GM19468 (cell line): Measurements from ENCODE around the gene FIBCD1.
"Not testable (repeated sequence)": the region's sequence is repeated elsewhere in the genome, so short reads cannot be mapped to it uniquely, and the experiment has no call there.

ENCODE experiments used
- ATAC-seq: cut with Tn5 transposase; IDR thresholded peaks from one replicate; pipeline ENCODE4 v1.9.1; 2021; ENCODE audit warnings: mild to moderate bottlenecking, moderate library complexity, moderate number of reproducible peaks; ENCODE audit not compliant: unreplicated experiment; ENCODE audit errors: extremely low read depth

The FIBCD1 gene

DNA sequence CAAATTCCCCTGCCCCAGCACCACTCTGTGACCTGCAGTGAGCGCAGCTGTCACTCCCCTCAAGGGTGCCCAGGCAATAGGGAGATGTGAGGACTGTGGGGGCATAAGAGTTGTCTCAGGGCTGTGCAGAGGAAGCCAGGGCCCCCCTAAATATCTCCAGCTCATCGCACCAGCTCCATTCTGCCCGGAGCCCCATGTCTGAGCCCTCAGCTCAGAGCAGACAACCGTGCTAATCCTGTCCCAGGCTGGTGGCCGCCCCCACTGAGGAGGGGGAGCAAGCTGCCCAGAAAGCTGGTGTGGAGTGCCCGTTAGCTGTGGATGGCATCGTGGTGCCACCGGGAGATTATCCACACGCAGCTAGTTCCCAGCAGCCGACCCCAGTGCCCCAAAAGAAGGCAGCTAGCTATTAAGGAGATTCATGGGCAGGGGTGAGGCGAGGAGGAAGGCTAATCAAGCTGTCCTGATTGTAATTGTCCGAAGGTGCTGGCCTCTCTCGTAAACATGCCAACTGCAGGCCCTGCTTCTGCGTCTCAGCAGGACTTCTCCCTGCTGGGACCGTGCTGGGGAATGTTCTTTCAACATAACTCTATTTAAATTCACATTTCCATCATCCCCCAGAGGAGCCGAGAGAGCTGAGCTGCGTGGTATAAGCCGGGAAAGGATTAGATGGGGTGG lies 17.0 kb upstream of the FIBCD1 start:
- no peak for ATAC-seq

DNA sequence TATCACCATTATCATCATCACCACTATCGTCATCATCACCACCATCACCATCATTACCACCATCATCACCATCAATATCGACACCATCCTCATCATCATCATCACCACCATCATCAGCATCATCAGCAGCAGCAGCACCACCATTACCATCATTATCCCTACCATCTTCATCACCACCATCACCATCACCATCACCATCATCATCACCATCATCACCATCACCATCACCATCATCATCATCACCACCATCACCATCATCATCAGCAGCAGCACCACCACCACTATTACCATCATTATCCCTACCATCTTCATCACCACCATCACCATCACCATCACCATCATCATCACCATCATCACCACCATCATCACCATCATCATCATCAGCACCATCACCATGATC lies 15.9 kb upstream of the FIBCD1 start:
- ATAC-seq, result not testable (repeated sequence)

DNA sequence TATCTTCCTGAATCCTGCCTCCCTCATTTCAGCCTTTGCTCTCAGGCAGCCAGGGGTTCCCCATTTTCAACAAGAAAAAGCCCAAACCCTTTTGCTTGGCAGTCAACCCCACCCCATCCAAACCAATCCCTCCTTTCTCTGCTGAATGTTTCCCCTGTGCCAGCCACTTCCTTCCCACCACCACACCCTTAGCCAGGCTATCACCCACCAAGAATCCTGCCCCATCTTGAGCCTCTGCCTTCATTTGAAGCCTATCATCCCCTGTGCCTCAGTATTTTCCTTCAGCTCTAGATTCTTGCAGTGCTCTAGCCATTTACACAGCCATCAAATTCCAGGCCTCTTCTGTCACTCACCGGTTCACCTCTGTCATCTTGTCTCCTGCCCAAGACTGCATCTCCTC lies 15.3 kb upstream of the FIBCD1 start:
- no peak for ATAC-seq

DNA sequence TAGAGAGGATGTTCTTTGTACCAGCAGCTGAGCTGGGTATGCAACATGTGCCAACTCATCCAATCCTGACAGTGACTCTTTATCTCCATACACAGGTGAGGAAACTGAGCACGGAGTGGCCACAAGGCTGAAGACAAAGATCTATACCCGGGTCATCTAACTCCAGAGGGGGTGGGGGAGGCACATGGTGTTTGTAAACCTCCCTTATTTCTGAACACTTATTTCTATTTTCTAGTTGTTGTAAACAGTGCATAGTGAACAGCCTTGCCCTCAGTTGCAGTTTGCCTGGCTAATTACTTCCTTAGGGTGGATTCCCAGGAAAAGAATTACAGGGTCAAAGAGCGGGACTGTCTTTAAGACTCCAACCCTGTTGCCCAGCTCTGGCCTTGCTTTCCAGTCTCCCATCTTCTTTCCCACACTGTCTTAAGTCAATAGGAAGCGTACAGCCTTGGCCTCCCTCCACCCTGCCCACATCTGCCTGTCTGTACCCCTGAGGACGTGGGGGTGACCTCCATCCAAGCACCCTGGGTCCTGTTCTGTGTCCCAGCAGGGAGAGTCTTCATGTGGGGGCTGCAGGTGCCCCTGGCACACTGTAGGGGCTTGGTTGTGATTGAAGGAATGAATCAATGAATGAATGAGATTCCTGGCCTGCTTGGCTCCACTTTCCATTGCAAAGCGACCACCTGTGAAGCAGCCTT lies 13.2 kb upstream of the FIBCD1 start:
- ATAC-seq, result no peak

DNA sequence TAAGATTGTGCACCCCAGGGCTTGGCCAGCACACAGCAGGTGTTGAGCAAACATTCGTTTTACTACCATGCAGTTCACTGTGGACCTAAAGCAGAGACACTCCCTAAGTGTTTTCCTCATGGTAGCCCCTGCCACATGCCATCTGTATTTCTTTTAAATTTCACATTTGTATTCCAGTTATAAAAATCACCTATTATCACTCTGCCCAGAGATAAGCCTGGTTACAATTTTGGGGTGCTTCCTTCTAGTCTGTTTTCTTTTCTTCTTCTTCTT lies 10.9 kb upstream of the FIBCD1 start:
- no peak for ATAC-seq

DNA sequence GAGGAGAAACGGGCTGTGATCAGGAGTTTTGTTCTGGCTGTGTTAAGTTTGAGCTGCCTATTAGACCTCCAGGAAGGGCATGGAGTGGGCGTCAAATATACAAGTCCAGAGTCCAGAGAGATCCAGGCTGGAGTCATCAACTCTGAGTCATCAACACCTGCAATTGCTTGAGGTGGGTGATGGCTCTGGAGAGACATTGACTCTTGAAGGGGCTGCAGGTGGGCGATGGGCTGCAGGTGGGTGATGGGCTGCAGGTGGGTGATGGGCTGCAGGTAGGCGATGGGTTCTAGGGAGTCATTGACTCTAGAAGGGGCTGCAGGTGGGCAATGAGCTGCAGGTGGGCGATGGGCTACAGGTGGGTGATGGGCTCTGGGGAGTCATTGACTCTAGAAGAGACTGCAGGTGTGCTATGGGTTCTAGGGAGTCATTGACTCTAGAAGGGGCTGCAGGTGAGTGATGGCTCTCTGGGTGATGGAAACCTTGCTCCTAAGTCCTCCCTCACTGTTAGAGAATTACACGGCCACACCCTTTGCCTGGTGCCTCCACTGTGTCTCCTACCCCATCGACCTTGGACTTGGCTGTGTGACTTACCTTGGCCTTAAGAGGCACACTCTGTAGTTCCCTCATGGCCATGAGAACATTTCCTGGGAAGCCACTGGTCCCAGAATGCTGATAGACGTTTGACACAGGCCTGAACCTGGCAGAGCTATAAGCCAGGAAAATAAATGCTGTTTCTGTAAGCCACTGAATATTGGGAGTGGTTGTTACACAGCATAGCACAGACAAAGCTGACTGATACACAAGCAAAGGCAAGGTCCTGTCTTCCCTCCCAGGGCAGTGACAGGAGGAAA lies 10.4 kb upstream of the FIBCD1 start:
- no peak for ATAC-seq

DNA sequence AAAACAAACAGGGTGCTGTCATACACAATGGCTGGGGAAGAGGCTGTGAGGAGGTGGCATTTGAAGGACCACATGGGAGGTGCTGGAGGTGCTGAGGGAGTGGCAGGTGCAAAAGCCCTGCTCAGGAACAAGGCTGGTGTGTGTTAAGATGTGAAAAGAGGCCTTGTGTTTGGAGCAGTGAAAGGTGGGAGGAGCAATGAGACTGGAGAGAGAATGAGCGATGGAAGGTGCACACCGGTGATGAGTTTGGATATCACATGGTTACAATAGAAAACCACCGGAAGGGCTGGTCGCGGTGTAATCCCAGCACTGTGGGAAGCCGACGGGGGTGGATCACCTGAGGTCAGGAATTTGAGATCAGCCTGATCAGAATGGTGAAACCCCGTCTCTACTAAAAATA lies 9.2 kb upstream of the FIBCD1 start:
- no peak for ATAC-seq

DNA sequence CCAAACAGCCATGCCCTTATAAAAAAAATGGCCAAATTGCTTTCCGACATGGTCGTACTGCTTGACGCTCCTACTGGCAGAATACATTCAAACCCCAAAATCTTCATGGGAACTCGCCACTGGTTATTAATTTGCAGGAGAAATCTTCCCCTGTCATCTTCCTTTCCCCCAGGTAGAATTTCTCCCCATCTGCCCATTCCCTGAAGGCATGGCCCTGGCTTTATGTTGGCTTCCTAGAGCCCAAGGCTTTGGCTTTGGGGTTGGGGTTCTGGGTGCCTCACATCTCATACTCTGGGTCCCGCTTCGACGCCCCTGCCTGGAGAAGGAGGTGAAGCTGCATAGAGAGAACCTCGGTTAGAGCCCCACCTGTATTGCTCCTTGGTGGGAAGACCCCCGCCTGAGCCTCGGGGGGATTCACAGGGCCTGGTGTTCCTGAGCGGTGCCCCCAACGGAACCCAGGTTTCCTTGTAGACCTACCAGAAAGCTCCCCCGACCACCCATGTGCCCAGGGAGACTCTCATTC lies 8.6 kb upstream of the FIBCD1 start:
- ATAC-seq, result no peak

DNA sequence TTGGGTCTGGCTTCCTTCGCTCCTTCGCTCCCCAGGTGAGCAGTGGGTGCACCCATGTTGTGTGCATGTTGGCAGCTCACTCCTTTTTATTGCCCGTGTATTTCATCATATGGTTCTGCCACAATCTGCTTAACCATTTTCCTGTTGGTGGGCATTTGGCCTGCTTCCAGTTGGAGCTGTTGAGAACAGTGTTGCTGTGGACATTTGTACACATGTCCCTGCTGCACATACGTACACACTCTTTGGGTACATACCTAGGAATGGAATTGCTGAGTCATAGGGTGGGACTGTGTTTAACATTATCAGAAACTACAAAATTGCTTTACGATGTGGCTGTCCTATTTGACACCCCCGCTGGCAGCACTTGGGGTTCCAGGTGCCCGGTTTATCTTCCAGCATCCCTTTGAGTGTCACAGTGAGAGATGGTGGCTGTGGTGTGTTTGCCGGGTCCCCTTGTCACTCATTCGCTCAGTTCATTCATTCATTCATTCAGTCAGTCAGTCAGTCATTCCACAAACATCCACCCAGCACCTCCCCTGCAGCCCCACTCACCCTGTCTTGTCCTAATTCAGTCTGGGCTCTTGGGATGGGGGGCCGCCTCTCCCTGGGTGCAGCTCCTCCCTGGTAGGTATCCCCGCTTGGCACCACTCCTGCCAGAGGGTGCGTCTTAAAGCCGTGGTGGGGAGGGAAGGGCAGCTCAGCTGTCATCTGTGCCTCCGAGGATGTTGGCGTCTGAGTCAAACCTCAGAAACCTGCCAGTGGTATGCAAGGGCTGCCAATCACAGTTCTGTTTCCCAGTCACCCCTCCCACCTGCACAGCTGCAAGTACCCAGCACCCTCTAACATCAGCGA lies 7.9 kb upstream of the FIBCD1 start:
- no peak for ATAC-seq

DNA sequence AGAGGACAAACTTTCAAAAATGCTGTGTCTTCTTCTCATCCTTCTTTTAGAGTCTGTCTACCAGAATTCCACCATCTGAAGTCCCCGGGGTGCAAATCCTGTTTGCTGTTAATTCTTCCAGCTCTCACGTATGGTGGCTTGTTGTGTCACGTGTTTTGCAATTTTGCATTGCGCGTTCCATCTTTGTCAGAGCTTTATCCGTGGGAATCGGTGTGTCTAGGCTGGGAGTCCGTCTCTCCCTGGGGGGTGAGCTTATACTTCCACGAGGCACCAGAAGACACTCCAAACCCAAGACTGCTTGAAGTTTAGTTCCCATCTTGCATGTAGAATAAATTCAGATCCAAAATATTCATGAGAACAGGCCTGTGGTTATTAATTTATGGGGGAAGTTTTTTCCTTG lies 6.1 kb upstream of the FIBCD1 start:
- ATAC-seq, result no peak

DNA sequence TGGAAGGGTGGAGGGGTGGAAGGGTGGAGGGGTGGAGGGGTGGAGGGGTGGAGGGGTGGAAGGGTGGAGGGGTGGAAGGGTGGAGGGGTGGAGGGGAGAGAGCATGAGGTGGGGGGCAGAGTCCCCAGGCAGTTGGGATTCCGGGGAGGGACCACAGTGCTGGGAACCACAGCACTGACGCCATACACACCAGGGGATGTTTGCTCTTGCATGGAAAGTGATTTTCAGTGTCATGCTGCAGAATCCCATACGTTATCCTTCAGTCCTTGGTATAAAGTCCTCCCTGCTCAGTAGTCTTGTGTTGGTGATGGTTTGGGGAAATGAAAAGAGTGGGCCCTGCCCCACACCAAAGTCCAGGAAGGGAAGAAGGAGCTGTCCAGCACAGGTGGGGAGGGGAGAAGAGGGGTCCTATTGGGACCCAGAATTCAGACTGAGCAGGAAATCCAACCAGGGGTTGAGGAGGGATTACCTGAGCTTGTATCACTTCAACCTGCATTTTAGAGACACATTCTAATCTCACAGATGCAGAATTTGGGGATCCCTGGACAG lies 5.5 kb upstream of the FIBCD1 start:
- no peak for ATAC-seq

DNA sequence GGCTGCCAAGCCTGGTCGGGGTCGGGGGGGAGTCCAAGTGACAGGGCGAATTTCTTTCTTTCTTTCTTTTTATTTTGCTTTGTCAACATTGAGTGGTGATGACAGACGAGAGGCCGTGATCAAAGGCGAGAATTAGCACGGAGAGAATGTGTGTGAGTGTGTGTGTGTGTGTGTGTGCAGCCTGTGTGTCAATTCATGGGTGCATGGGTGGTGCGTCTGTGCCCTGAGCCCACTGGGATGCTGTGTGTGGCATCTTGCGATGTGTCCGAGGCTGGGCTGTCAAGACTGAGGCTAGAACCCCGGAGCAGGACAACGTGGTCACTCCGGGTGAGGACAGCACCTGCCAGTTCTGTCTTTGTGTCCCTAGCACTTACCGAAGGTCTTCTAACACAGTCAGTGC lies 4.7 kb upstream of the FIBCD1 start:
- no peak for ATAC-seq

DNA sequence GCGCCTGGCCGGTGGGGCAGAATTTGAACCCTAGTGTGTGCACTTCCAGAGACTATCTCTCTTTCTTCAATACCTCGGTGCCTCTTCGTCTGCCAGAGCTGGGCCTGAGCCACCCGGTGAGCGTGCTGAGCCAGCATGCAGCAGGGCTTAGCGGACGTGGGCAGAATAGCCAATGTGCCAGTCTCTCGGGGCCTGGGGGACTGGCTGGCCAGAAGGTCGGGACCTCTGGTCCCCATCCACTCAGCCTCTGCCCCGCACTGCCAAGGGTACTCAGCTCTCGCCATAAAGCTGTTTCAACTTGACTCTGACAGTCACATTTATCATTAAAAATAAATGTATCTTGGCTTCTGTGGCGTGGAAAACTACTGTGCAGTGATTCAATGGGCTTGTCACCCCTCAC lies 4.2 kb upstream of the FIBCD1 start:
- ATAC-seq, result no peak

DNA sequence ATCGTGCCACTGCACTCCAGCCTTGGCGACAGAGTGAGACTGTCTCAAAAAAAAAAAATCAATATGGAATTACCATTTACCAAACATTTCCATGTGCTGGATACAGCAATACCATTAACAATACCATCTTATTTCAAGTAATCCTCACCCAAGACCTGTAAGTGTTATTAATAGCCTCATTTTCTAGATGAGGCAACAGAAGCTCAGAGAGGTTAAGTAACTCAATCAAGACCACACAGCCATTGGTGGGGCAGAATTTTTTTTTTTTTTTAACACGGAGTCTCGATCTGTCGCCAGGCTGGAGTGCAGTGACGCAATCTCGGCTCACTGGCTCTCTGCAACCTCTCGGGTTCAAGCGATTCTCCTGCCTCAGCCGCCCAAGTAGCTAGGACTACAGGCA lies 3.6 kb upstream of the FIBCD1 start:
- ATAC-seq, result no peak

DNA sequence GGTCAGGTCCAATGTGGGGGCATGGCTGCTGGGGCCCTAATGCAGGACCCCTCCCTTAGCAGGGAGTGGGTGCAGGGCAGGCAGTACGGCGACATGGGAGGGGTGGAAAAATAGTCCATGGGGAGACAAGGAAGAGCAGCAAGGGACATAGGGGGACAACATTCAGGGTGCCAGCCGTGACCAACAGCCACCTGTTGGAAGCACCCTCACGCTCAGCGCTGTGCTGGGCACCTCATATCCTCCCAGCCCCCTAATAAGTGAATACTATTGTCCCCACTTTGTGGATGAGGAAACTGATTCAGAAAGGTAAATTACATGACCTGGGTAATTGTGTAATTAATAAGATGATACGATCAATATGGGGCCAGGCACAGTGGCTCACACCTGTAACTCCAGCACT lies 3.0 kb upstream of the FIBCD1 start:
- ATAC-seq, result no peak

DNA sequence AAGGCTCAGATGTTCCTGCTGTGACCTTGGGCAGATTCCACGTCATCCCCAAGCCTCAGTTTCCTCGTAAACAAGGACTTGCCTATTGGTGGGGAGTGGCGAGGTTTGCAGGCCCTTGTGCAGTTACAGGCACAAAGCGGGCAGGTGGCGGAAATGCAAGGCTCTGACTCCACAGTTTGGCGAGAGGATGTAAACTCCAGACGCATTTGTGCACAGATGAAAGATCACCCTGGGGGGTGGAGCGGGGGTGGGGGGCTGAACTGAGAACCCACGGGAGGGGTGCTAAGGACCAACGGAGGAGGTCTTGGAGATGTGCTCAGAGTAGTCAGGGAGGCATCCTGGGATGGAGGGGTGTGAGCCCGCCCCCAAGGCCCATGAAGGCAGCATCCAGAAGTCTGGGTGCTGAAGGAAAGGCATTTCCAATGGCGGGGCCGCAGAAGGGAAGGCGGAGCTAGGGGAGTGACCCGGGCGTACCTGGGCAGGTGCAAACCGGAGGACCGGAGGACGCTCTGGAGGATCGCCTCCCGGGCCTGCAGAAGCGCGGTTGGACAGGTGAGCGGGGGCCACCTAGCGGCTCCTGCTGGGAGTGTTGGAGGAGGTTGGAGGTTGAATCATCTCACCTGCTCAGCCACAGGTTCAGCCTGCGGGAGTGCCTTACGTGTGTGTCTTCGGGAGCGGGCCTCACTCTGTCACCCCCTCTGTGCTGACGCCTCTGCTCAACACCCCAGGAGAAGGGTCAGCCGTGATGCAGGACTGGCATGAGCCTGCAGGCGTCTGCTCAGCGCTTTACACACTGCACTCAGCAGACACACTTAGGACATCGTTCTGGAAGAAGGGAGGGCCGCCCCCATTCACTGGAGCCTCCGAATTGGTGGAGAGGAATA lies 1.9 kb upstream of the FIBCD1 start:
- no peak for ATAC-seq

DNA sequence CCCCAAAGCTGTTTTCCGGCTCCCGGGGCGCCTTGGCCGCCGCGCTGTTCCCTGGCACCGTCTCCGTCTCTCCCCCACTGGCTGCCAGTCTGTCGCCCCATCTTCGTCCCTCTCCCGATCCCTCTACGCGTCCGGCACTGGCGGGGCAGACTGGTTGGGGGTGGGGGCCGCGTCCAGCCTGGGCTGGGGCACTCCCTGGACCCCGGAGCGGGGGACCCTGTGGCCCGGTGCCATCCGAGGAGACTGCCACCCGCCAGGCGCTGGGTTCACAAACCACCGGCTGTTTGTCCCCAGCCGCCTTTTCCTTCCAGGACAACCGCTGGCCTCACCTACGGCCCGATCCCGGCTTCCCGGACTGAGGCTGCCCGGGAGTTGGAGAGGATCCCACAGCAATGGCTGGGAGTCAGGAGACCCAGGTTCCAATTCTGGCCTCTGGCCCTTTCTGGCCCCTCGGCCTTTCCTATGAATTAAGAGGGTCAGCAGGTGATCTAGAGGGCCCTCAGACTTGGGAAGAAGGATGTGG lies 1.0 kb upstream of the FIBCD1 start:
- no peak for ATAC-seq

DNA sequence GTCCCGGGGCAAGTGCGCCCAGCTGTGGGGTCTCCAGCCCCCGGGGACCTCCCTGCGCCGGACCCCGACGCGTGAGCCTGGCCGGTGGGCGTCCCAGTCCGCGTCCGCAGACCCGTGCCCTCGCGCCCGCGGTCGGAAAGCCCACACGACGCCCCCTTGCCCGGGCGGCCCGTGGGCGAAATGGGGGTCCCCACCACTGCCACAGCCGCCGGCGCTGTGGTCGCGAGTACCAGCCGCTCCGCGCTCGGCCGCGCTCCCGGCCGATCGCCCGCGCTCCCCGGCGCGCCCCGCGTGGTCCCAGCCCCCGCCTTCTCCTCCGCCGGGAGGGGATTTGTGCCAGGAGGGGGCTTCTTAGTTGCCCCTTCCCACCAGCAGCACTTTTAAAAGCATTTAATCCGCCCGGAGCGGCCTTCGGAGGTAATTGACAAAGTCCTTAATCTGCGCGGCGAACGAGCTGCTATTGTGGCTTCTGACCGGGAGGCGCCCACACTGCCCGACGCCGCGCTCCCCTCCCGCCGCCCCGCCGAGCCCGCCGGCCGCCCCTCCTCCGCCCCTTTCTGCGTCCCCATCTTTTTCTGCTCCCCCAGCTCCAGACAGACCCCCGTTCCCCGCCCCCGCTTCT lies 469 bp upstream of the FIBCD1 start:
- no peak for ATAC-seq
